ENCODE results near the gene ARRB1.

- TF ChIP-seq IRF1 (CRISPR knock-in tag; IDR thresholded peaks at IDR 0.05; ENCODE audit: borderline replicate concordance) (no peak), ZFP30 (CRISPR knock-in tag; IDR thresholded peaks at IDR 0.05; ENCODE audit: borderline replicate concordance) (no peak), CTCF (IDR thresholded peaks at IDR 0.05 in 2 of 3, conservative IDR thresholded peaks at IDR 0.05 in 1 of 3; ENCODE audit: insufficient read depth in 2 of 3, low read depth in 1 of 3, low read length in 3 of 3) (no peak)
Observed at GRCh38 chr11:75269896-75270295, 81.6 kb downstream of the ARRB1 start.
